Liver (tissue), 9 donors: ENCODE data around the gene PABPN1L. TPM values are rescaled to one million over a fixed set of nuclear protein-coding genes. Genes with fewer than 3 reads are reported as not detected.

Source experiments
- DNase-seq: peaks from one replicate; pipeline ENCODE4 v3.0.0-alpha.2; 2017; ENCODE audit warnings: low spot score
- H3K27ac ChIP-seq, 2 donors: one replicate each; pipeline ENCODE4 v1.7.0; 2013; ENCODE audit warnings: inconsistent platforms in 2 of 2, low read length in 2 of 2, control low read depth in 1 of 2, low read depth in 1 of 2, mild to moderate bottlenecking in 1 of 2
- H3K27me3 ChIP-seq, 4 donors: one replicate each; pipeline versions ENCODE4 v1.6.1 to v1.7.0; 2013; ENCODE audit warnings: low read length in 3 of 4, inconsistent platforms in 1 of 4, mild to moderate bottlenecking in 1 of 4, moderate library complexity in 1 of 4; ENCODE audit not compliant: control insufficient read depth in 4 of 4, insufficient read depth in 4 of 4
- H3K36me3 ChIP-seq, 4 donors: one replicate each; pipeline versions ENCODE4 v1.6.1 to v1.7.0; 2013; ENCODE audit warnings: low read length in 3 of 4, mild to moderate bottlenecking in 3 of 4, low read depth in 1 of 4, moderate library complexity in 1 of 4; ENCODE audit not compliant: control insufficient read depth in 4 of 4, insufficient read depth in 3 of 4
- H3K4me1 ChIP-seq, 4 donors: one replicate each; pipeline versions ENCODE4 v1.6.1 to v1.7.0; 2013; ENCODE audit warnings: low read length in 3 of 4, mild to moderate bottlenecking in 3 of 4, moderate library complexity in 1 of 4; ENCODE audit not compliant: control insufficient read depth in 4 of 4, insufficient read depth in 4 of 4
- H3K4me3 ChIP-seq, 3 donors: one replicate each; pipeline versions ENCODE4 v1.6.1 to v1.7.0; 2013; ENCODE audit warnings: low read length in 3 of 3, control low read depth in 1 of 3, low read depth in 1 of 3, mild to moderate bottlenecking in 1 of 3
- H3K9ac ChIP-seq, 2 donors: one replicate each; pipeline ENCODE4 v1.7.0; 2013; ENCODE audit warnings: low read length in 2 of 2, mild to moderate bottlenecking in 2 of 2, moderate library complexity in 2 of 2, control low read depth in 1 of 2, low read depth in 1 of 2
- H3K9me3 ChIP-seq, 4 donors: one replicate each; pipeline versions ENCODE4 v1.6.1 to v1.7.0; 2013; ENCODE audit warnings: low read length in 3 of 4; ENCODE audit not compliant: control insufficient read depth in 4 of 4
- EGR1 ChIP-seq, 2 donors: IDR thresholded peaks; 2 replicates each; pipeline ENCODE4 v1.6.1; 2016 to 2018; ENCODE audit warnings: antibody characterized with exemption in 2 of 2, low read depth in 2 of 2
- FOXA2 ChIP-seq: IDR thresholded peaks from 2 replicates; pipeline ENCODE4 v1.6.1; 2016; ENCODE audit warnings: antibody characterized with exemption
- GABPA ChIP-seq, 2 donors: IDR thresholded peaks in 1 of 2; conservative IDR thresholded peaks in 1 of 2; 2 replicates each; pipeline ENCODE4 v1.6.1; 2016; ENCODE audit warnings: antibody characterized with exemption in 2 of 2, mild to moderate bottlenecking in 1 of 2, moderate library complexity in 1 of 2
- HNF4A ChIP-seq, 2 donors: conservative IDR thresholded peaks; 2 replicates each; pipeline ENCODE4 v1.6.1; 2016; ENCODE audit warnings: antibody characterized with exemption in 2 of 2, mild to moderate bottlenecking in 2 of 2
- JUND ChIP-seq, 2 donors: IDR thresholded peaks; 2 replicates each; pipeline ENCODE4 v1.6.1; 2016; ENCODE audit warnings: antibody characterized with exemption in 2 of 2
- NR2F2 ChIP-seq: IDR thresholded peaks from 2 replicates; pipeline ENCODE4 v1.6.1; 2016; ENCODE audit warnings: antibody characterized with exemption
- RAD21 ChIP-seq, 2 donors: IDR thresholded peaks; 2 replicates each; pipeline ENCODE4 v1.6.1; 2016; ENCODE audit warnings: antibody characterized with exemption in 2 of 2, mild to moderate bottlenecking in 2 of 2
- RXRA ChIP-seq, 2 donors: IDR thresholded peaks; 2 replicates each; pipeline ENCODE4 v1.6.1; 2017 to 2018; ENCODE audit warnings: antibody characterized with exemption in 2 of 2, mild to moderate bottlenecking in 1 of 2
- TAF1 ChIP-seq: conservative IDR thresholded peaks from 2 replicates; pipeline ENCODE4 v1.6.1; 2016; ENCODE audit warnings: antibody characterized with exemption, mild to moderate bottlenecking
- WGBS: extraction: QIAGEN DNeasy Blood & Tissue Kit; methylation state at CpG from one replicate; pipeline ENCODE4 v1.1.7; 2013; 5-methylcytosine and 5-hydroxymethylcytosine counted together
- polyA plus RNA-seq, 2 donors: library from polyadenylated mRNA; stranded (reverse) in 1 of 2; unstranded in 1 of 2; fragments of 200-250 nt in 1 of 2; fragments of >200 nt in 1 of 2; fragmentation: Nextera tagmentation in 1 of 2; extraction: Ambion mirVana in 1 of 2; gene quantifications; one replicate each; pipeline versions ENCODE4 v1.2.1 to v1.2.3, GENCODE V29; 2013 to 2015
- total RNA-seq, 2 donors: library from RNA; depleted of rRNA; stranded (reverse); fragments of >200 nt; gene quantifications; one replicate each; pipeline ENCODE4 v1.2.3, GENCODE V29; 2014
- TF ChIP-seq, protein P1 (sequence below): IDR thresholded peaks from 2 replicates; pipeline ENCODE4 v1.6.1; 2016; ENCODE audit warnings: antibody characterized with exemption, mild to moderate bottlenecking
- TF ChIP-seq, protein P2 (sequence below): fragments of 150-350 bp; IDR thresholded peaks from 2 replicates; pipeline ENCODE4 v1.5.1; 2017; ENCODE audit warnings: improper control_type of control experiment, low read depth, low read length; ENCODE audit not compliant: missing input control
- TF ChIP-seq, protein P3 (sequence below): IDR thresholded peaks from 2 replicates; pipeline ENCODE4 v1.6.1; 2016; ENCODE audit warnings: antibody characterized with exemption
- TF ChIP-seq, protein P4 (sequence below): IDR thresholded peaks from 2 replicates; pipeline ENCODE4 v1.6.1; 2016; ENCODE audit warnings: antibody characterized with exemption
- donor health status: healthy.
- donor health status: healthy.
- donor health status: healthy.
- donor health status: healthy.
- donor health status: healthy.

Gene PABPN1L
- total and polyA plus RNA-seq, 4 donors, result 0.09 TPM; not detected in 3

DNA sequence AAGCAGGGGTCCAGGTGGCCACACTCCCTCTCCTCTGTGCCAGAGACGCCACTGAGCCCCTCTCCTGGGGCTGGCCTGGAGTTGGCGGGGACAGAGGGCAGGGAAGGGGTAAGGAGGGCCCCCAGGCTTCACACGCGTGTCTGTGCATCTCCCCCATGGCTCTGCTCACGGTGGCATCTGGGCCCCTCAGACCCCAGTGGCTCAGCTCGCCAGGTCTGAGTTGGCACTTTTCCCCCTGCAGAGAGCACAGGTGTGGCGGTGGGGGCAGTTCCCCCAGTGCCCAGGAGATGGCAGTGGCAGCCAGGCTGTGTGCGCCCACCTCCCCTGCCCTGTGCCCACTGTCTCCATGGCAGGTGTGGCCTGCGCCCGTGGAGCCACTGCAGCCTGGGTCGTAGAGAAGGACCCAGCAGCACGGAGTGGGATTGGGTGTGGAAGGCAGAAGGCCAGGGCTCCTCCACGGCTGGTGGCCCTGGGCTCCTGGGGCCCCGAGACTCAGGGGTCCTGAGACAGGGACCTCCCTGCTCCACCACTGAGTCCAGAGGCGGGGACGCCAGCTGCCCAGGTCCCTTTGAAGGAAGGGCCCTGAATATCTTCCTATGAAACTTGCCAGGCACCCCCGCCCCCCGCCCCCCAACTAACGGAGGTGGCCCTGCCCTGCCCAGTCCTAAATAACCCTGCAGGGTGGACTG is 50.4 kb downstream of the PABPN1L start:
- Histone ChIP-seq H3K4me1 (peaks cover 0 to 11% (median 6%) of the 10 kb centered on the region in 4 donors), H3K27me3 (no peaks in the 10 kb centered on the region), H3K36me3 (peaks cover 0 to 2% (median under 1%) of the 10 kb centered on the region in 4 donors), H3K9me3 (no peaks in the 10 kb centered on the region), H3K9ac (no peak overlapping the region), H3K27ac (no peak overlapping the region), H3K4me3 (no peak overlapping the region)
- TF ChIP-seq GABPA (IDR thresholded peaks at IDR 0.05 in 1 of 2, conservative IDR thresholded peaks at IDR 0.05 in 1 of 2) (no peak), EGR1 (IDR thresholded peaks at IDR 0.05; ENCODE audit: low read depth in 2 of 2) (no peak), RAD21 (IDR thresholded peaks at IDR 0.05) (peak; percentile 73 to 90)
- TF ChIP-seq, protein P1, sequence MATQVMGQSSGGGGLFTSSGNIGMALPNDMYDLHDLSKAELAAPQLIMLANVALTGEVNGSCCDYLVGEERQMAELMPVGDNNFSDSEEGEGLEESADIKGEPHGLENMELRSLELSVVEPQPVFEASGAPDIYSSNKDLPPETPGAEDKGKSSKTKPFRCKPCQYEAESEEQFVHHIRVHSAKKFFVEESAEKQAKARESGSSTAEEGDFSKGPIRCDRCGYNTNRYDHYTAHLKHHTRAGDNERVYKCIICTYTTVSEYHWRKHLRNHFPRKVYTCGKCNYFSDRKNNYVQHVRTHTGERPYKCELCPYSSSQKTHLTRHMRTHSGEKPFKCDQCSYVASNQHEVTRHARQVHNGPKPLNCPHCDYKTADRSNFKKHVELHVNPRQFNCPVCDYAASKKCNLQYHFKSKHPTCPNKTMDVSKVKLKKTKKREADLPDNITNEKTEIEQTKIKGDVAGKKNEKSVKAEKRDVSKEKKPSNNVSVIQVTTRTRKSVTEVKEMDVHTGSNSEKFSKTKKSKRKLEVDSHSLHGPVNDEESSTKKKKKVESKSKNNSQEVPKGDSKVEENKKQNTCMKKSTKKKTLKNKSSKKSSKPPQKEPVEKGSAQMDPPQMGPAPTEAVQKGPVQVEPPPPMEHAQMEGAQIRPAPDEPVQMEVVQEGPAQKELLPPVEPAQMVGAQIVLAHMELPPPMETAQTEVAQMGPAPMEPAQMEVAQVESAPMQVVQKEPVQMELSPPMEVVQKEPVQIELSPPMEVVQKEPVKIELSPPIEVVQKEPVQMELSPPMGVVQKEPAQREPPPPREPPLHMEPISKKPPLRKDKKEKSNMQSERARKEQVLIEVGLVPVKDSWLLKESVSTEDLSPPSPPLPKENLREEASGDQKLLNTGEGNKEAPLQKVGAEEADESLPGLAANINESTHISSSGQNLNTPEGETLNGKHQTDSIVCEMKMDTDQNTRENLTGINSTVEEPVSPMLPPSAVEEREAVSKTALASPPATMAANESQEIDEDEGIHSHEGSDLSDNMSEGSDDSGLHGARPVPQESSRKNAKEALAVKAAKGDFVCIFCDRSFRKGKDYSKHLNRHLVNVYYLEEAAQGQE, result no peak
- TF ChIP-seq, protein P2, sequence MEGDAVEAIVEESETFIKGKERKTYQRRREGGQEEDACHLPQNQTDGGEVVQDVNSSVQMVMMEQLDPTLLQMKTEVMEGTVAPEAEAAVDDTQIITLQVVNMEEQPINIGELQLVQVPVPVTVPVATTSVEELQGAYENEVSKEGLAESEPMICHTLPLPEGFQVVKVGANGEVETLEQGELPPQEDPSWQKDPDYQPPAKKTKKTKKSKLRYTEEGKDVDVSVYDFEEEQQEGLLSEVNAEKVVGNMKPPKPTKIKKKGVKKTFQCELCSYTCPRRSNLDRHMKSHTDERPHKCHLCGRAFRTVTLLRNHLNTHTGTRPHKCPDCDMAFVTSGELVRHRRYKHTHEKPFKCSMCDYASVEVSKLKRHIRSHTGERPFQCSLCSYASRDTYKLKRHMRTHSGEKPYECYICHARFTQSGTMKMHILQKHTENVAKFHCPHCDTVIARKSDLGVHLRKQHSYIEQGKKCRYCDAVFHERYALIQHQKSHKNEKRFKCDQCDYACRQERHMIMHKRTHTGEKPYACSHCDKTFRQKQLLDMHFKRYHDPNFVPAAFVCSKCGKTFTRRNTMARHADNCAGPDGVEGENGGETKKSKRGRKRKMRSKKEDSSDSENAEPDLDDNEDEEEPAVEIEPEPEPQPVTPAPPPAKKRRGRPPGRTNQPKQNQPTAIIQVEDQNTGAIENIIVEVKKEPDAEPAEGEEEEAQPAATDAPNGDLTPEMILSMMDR, result peak; percentile 68
- 57% methylated on average over 19 of the region's 19 CpGs for WGBS
- peak; percentile 61 for DNase-seq

DNA sequence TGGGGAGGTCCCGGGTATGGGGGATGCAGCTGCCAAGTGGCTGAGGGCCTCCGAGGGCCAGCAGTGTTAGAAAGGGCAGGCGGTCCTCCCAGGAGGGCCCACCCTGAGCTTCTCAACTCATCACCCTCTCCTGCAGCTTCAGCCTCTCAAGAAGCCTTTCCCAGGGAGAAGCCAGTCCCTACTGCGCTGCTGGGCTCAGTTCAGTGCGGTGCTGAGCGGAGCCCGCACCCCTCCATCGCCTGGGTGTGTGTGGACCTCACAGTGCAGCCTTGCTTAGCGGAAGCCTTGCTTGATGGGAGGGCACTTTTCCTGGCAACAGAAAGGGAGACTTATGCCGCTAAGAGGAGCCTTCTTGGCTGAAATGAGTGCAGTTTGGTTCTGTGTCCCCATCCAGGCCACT is 51.2 kb downstream of the PABPN1L start:
- TF ChIP-seq, protein P3, sequence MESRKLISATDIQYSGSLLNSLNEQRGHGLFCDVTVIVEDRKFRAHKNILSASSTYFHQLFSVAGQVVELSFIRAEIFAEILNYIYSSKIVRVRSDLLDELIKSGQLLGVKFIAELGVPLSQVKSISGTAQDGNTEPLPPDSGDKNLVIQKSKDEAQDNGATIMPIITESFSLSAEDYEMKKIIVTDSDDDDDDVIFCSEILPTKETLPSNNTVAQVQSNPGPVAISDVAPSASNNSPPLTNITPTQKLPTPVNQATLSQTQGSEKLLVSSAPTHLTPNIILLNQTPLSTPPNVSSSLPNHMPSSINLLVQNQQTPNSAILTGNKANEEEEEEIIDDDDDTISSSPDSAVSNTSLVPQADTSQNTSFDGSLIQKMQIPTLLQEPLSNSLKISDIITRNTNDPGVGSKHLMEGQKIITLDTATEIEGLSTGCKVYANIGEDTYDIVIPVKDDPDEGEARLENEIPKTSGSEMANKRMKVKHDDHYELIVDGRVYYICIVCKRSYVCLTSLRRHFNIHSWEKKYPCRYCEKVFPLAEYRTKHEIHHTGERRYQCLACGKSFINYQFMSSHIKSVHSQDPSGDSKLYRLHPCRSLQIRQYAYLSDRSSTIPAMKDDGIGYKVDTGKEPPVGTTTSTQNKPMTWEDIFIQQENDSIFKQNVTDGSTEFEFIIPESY, result no peak
- TF ChIP-seq JUND (IDR thresholded peaks at IDR 0.05), result no peak
- TF ChIP-seq, protein P4, sequence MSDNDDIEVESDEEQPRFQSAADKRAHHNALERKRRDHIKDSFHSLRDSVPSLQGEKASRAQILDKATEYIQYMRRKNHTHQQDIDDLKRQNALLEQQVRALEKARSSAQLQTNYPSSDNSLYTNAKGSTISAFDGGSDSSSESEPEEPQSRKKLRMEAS, result no peak
- TF ChIP-seq FOXA2, result no peak
- no peak for TF ChIP-seq TAF1
- no peak for TF ChIP-seq GABPA (IDR thresholded peaks at IDR 0.05 in 1 of 2, conservative IDR thresholded peaks at IDR 0.05 in 1 of 2)
- no peak for TF ChIP-seq HNF4A (conservative IDR thresholded peaks at IDR 0.05)
- no peak for TF ChIP-seq RXRA (IDR thresholded peaks at IDR 0.05)
- TF ChIP-seq NR2F2, result no peak
- TF ChIP-seq, protein P2, result no peak
- Histone ChIP-seq H3K9ac (no peak overlapping the region), H3K27ac (no peak overlapping the region), H3K9me3 (no peaks in the 10 kb centered on the region), H3K27me3 (no peaks in the 10 kb centered on the region), H3K36me3 (no peaks in the 10 kb centered on the region), H3K4me3 (no peak overlapping the region), H3K4me1 (peaks cover 3 to 19% (median 12%) of the 10 kb centered on the region in 4 donors)
- 94% methylated on average over 10 of the region's 10 CpGs for WGBS
- no peak for DNase-seq
